CD4-positive, alpha-beta T cell treated with Interleukin-6 at 100 ng/mL for 8 hours (primary cell): ENCODE data around the gene ADNP.
"Not testable (repeated sequence)": the region's sequence is repeated elsewhere in the genome, so short reads cannot be mapped to it uniquely, and the experiment has no call there.

ENCODE experiments used
- DNase-seq: peaks from one replicate; pipeline ENCODE4 v3.0.0-alpha.2; 2020; ENCODE audit warnings: mixed read lengths, low spot score

The ADNP gene

DNA sequence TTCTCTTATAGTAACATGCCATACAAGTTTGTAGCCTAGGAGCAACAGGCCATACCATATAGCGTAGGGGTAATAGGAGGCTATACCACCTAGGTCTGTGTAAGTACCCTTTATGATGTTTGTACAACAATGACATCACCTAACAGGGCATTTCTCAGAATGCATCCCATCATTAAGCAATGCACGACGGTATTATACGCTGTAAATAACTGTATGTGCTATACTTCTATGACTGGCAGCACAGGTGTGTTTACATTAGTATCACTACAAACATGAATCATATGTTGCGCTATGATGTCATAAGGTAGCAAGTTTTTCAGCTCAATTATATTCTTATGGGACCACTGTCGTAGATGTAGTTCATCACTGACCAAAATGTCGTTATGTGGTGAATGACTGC lies 31.0 kb downstream of the ADNP start:
- no peak for DNase-seq

DNA sequence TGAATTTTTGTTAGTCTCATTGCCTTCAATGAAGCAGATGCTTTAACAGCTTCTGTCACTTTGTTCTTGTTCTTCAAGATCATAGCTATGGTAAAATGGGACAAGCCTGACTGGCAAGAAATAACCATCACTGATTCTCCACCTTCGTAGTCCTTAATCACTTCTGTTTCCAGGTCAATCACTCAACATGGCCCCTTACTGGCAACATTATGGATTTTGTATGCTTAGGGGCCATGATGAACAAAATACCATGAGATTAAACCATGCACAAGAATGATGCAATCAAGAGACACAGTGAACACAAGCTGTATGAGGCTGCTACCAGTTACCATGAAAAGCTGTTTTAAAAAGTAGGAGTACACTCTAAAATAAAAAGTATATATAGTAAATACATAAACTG lies 32.8 kb downstream of the ADNP start:
- no peak for DNase-seq

- no peak for DNase-seq
These were observed 36.0 kb downstream of the ADNP start for GRCh38 chr20:50895111-50895830.

DNA sequence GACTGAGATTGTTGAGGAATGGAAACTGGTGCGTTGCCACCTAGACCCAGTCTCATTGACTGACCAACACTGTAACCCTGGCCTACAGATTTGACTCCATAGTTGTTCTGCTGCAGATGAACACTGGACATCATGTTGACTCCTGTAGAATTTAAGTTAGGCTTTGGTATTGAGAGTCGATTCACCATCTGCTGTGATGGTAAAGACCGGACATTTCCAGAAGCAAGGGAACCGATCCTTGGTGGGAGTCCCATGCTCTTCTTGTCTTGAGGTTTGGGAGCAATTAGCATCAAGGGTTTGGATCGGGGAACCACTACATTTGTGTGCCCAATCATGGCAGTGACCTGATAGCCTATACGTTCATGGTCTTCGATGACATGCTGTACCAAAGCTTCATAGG lies 37.6 kb downstream of the ADNP start:
- DNase-seq = no peak

GRCh38 chr20:50892394-50892793 lies 38.8 kb downstream of the ADNP start:
- DNase-seq = no peak

- no peak for DNase-seq
These were observed 40.1 kb downstream of the ADNP start for GRCh38 chr20:50891138-50891537.

DNA sequence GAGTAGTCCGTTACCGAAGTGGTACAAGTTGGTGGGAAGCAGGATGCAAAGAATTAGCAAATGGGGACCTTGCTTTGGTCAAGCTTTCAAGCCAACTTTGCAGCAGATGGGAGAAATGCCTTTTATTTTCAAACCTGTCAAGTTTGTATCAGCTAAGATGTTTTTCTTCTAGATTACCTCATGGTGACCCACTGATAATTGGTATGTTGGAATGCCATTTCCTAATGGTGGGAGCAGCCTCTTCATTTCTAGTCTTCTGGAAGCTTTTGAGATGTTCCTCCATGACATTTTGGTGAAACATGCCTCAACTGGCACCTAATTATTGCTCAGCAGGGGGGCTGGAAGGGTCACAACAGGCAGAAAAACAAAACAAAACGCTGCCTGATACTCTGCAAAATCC lies 43.7 kb downstream of the ADNP start:
- no peak for DNase-seq

GRCh38 chr20:50886184-50886790 lies 45.0 kb downstream of the ADNP start:
- DNase-seq = no peak

GRCh38 chr20:50885781-50886180 lies 45.5 kb downstream of the ADNP start:
- no peak for DNase-seq

- no peak for DNase-seq
These were observed 46.2 kb downstream of the ADNP start for GRCh38 chr20:50885068-50885467.

GRCh38 chr20:50883856-50884255 lies 47.4 kb downstream of the ADNP start:
- no peak for DNase-seq

DNA sequence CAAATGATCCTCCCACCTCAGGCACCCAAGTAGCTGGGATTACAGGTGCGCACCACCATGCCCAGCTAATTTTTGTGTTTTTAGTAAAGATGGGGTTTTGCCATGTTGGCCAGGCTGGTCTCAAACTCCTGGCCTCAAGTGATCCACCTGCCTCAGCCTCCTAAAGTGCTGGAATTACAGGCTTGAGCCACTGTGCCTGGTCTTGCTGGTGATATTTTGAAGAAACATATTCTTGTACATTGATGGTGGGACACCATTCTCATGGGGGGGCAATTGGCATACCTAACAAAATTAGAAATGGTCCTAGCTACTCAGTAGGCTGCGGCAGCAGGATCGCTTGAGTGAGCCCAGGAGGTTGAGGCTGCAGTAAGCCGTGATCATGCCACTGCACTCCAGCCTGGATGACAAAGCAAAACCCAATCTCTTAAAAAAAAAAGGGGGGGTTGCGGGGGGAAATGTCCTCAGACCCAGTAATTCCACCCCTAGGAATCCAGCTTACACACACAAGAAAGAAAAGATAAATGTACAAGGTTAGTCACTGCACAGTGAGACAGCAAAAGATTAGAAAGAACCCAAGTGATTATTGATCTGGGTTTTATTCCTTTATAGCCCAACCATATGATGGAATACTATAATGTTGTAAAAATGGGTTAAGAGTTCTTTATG lies 49.3 kb downstream of the ADNP start:
- not testable (repeated sequence) for DNase-seq

DNA sequence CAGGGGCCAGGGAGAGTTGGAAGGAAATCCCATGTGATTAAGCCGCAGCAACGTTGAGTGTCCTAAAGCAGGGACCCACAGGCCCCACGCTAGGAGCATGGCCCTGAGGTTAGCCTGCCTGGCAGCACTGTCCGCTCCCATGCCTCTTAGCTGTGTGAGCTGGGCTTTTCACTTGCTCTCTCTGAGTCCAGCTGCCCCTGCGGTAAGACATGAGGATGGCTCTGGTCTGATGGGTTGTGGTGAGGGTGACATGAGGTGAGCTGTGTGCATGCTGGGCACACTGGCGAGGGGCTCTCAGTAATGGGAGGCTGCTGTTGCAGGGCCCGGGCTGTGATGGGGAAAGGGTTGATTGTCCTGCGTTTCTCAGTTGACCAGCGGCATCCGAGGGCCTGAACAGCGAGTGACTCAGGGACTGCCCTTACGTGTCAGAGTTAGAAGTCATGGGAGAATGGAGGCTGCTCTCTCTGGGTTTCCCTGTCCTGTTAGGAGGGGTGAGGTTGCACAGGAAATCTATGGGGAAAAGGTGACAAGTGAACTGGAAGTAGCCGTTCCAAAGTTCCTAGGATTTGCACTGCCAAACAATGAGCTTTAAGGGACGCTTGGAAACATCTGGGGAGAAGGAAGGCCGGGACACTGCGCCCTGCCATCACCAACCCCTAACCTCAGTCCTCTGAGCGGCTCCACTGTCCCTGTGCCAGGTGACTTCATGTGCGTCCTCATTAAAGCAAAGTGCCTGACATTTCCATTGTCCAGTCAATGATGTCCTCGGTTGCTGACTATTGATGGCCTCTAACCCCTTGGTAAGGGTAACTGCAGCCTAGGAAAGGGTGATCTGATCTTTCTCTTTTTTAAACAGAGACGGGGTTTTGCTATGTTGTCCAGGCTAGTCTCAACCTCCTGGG lies 51.3 kb downstream of the ADNP start:
- DNase-seq = no peak

GRCh38 chr20:50877232-50877743 lies 53.9 kb downstream of the ADNP start:
- DNase-seq = no peak

DNA sequence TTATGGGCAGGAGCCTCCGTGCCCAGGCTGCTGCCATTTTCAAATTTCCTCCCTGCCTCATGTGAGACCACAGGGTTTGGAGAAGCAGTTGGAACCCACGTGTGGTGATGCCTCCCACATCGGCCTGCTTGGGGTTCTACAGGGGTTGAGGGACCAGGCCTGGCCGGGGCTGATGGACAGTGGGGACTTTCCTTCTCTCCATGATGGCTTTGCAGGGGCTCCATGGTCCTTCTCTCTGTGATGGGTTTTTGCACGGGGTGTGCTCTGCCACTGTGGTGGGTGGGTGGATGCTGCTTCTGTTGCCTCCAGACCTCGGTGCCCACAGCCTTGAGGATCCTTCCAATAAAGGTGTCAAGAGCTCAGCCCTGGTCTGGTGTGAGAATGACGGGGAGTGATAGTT lies 54.4 kb downstream of the ADNP start:
- DNase-seq = no peak

GRCh38 chr20:50876063-50876685 lies 55.1 kb downstream of the ADNP start:
- DNase-seq = no peak

DNA sequence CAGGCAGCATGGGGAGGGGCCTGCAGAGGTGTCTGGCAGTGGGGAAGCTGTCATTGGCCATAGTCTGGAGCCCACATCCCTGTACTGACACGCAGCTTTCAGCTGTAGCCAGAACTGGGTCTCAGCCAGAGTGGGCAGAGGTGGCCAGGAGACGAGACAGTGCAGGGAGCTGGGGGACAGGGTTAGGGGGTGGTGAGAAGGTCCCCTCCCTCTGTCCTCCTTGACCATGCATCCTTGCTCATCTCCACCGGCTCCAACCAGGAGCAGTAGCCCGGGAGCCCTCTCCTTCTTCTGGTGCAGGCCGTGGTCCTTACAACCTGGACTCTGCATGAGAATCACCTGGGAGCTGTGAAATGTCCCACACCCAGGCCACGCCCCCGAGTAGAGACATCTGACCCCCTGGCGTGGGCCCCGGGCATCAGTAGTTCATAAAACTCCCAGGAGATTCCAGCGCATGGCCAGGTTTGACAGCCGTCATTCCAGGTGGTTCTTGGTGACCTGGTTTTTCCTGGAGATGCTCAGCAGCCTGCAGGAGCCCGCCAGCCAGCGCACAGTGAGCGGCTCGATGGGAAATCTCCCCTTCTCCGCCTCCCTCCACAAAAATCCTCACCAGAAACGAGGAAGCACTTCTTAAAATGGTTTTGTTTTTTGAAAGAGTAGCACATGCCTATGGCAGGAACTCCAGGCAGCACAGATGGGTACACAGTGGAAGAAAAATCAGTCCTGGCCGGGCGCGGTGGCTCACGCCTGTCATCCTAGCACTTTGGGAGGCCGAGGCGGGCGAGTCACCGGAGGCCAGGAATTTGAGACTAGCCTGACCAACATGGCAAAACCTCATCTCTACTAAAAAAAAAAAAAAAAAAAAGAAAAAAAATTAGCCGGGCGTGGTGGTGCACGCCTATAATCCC lies 56.2 kb downstream of the ADNP start:
- no peak for DNase-seq

GRCh38 chr20:50874111-50874757 lies 57.0 kb downstream of the ADNP start:
- no peak for DNase-seq

- DNase-seq = no peak
These were observed 57.7 kb downstream of the ADNP start for GRCh38 chr20:50873585-50873984.
